SK-N-SH (cell line): ENCODE data around the gene SPACA9.

Experiments
- CHD2 ChIP-seq: fragments of 150-350 bp; IDR thresholded peaks from 2 replicates; pipeline ENCODE4 v1.6.1; 2018; ENCODE audit warnings: low read length; ENCODE audit not compliant: partially characterized antibody
- FOXM1 ChIP-seq: IDR thresholded peaks from 2 replicates; pipeline ENCODE4 v1.4.0; 2012; ENCODE audit warnings: low read depth, mild to moderate bottlenecking
- GATA2 ChIP-seq: sonication (generic); formaldehyde crosslinking; IDR thresholded peaks from 2 replicates; pipeline ENCODE4 v1.5.0; 2020; ENCODE audit warnings: mild to moderate bottlenecking, missing genetic modification reagents
- MAX ChIP-seq: IDR thresholded peaks from 2 replicates; pipeline ENCODE4 v1.4.0; 2012; ENCODE audit warnings: low read depth
- PBX3 ChIP-seq: IDR thresholded peaks from 2 replicates; pipeline ENCODE4; 2012
- POLR2AphosphoS5 ChIP-seq: IDR thresholded peaks from 2 replicates; pipeline ENCODE4 v1.6.1; 2012; ENCODE audit warnings: low read depth, low read length
- SMC3 ChIP-seq: IDR thresholded peaks from 2 replicates; pipeline ENCODE4 v1.6.1; 2012; ENCODE audit warnings: low read depth, low read length, improper control_type of control experiment
- USF2 ChIP-seq: fragments of 150-350 bp; IDR thresholded peaks from 2 replicates; pipeline ENCODE4 v1.6.1; 2017; ENCODE audit warnings: antibody characterized with exemption, low read length, low read depth, borderline replicate concordance
- TF ChIP-seq, protein P1 (sequence below): fragments of 200-600 bp; sonication (generic); IDR thresholded peaks from 2 replicates; pipeline ENCODE4 v1.6.1; 2017; ENCODE audit warnings: antibody characterized with exemption, mild to moderate bottlenecking, moderate library complexity

DNA sequence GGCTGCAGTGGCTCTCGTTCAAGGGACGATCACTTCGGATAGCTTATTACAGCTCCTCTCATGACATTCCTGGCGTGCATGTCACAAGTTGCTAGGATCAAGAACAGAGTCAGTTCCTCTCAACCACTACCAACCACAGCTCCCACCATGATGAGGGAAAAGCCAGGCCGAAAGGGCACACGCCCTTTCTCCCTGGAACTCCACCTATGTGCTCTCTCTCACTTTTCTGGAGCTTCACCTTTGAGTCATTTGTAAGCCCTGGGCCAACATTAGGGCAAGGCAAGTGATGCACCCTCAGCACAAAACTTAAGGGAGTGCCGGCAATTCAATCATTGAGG lies 1.6 kb downstream of the SPACA9 start:
- TF ChIP-seq CHD2 (no peak), USF2 (no peak), SMC3 (no peak), PBX3 (no peak), POLR2AphosphoS5 (no peak), GATA2 (CRISPR knock-in tag) (no peak), FOXM1 (no peak), MAX (no peak)
- TF ChIP-seq, protein P1, sequence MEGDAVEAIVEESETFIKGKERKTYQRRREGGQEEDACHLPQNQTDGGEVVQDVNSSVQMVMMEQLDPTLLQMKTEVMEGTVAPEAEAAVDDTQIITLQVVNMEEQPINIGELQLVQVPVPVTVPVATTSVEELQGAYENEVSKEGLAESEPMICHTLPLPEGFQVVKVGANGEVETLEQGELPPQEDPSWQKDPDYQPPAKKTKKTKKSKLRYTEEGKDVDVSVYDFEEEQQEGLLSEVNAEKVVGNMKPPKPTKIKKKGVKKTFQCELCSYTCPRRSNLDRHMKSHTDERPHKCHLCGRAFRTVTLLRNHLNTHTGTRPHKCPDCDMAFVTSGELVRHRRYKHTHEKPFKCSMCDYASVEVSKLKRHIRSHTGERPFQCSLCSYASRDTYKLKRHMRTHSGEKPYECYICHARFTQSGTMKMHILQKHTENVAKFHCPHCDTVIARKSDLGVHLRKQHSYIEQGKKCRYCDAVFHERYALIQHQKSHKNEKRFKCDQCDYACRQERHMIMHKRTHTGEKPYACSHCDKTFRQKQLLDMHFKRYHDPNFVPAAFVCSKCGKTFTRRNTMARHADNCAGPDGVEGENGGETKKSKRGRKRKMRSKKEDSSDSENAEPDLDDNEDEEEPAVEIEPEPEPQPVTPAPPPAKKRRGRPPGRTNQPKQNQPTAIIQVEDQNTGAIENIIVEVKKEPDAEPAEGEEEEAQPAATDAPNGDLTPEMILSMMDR, result no peak
